Testis (tissue), 3 donors: ENCODE data around the gene BEND3. TPM values are rescaled to one million over a fixed set of nuclear protein-coding genes. Genes with fewer than 3 reads are reported as not detected.

Experiments used
- DNase-seq: peaks from one replicate; pipeline ENCODE4 v3.0.0-alpha.2; 2019
- H3K27ac ChIP-seq, 2 donors: fragments of 200-600 bp; sonication (generic); one replicate each; pipeline ENCODE4 v1.5.1; 2019
- H3K27me3 ChIP-seq: fragments of 200-600 bp; sonication (generic); one replicate; pipeline ENCODE4 v1.5.1; 2019
- H3K36me3 ChIP-seq: fragments of 200-600 bp; sonication (generic); one replicate; pipeline ENCODE4 v1.5.1; 2017; ENCODE audit warnings: low read depth; ENCODE audit errors: missing control alignments
- H3K4me1 ChIP-seq: fragments of 200-600 bp; sonication (generic); one replicate; pipeline ENCODE4 v1.5.1; 2019
- H3K4me3 ChIP-seq, 2 donors: fragments of 200-600 bp; sonication (generic); one replicate each; pipeline ENCODE4 v1.5.1; 2017 to 2019
- H3K9me3 ChIP-seq: fragments of 200-600 bp; sonication (generic); one replicate; pipeline ENCODE4 v1.5.1; 2017
- POLR2A ChIP-seq: fragments of 450-650 bp; IDR thresholded peaks from one replicate; pipeline ENCODE4 v1.6.1; 2017; ENCODE audit warnings: antibody characterized with exemption, mild to moderate bottlenecking, moderate library complexity
- WGBS, 2 donors: methylation state at CpG; one replicate each; pipeline ENCODE4 v1.1.5; 2018; 5-methylcytosine and 5-hydroxymethylcytosine counted together
- intact Hi-C: fragments of 100-400 bp; cut with DNase I; formaldehyde crosslinking; loops from one replicate; pipeline ENCODE4 v1.15.1; 2023; ENCODE audit warnings: low total_unique reads
- polyA plus RNA-seq: library from polyadenylated mRNA; stranded (reverse); fragments of 350-450 nt; fragmentation: Illumina TruSeq; extraction: RNeasy Lipid Tissue Mini Kit (QIAGEN cat#74804); gene quantifications from one replicate; pipeline ENCODE4 v1.2.3, GENCODE V29; 2014; ENCODE audit warnings: low read depth, low replicate concordance; ENCODE audit not compliant: insufficient read depth
- total RNA-seq, 2 donors: library from RNA; depleted of rRNA; stranded (reverse); fragments of >200 nt; gene quantifications; one replicate each; pipeline ENCODE4 v1.2.3, GENCODE V29; 2016
- TF ChIP-seq, protein P1 (sequence below), 3 experiments: fragments of 450-650 bp in 2 of 3; fragments of 200-600 bp in 1 of 3; sonication (generic) in 1 of 3; IDR thresholded peaks; one replicate each; pipeline ENCODE4 v1.5.1; 2016 to 2019; ENCODE audit warnings: antibody characterized with exemption in 3 of 3, mild to moderate bottlenecking in 2 of 3, moderate library complexity in 1 of 3

The BEND3 gene
- total and polyA plus RNA-seq, 3 donors from 2014 or later: 3.7 to 7.6 (median 6.9) TPM

DNA sequence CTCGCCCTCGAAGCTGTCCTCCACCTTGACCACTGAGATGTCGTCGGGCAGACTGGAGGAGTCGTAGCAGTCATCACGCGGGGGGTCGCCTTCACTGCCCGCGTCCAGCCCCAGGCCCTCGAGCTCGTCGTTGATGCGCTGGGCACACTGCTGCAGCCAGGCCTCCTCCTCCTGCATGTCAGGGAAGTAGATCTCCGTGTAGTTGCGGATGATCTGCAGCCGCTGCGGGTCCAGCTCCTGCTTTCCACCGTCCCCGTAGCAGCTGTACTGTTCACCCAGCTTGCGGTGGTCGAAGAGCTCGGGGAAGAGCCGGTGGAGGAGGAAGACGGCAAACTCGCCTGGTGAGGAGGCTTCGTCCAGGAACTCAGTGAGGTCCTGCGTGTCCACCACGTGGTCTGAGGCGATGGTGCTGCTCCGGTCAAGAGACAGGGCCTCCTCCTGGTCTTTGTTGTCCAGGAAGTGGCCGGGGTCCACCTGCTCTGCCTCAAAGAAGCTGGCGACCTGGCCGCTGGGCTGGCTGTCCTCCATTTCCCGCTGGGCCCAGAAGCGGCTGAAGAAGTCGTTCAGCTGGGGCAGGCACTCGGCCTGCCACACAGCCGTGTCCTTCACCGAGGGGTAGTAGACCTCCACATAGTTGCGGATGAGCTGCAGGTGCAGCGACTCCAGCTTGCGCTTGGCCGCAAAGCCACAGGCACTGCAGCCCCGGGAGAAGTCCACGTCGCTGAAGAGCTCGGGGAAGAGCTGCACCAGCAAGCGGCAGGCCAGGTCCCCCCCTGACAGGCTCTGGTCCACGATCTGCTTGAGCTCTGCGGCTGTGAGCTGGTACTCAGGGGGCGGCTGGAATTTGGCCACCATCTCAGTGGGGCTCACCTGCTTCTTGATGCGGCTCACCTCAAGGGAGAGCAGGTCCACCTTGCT lies 45.4 kb downstream of the BEND3 start:
- WGBS, 2 donors: 94 to 96% methylated on average over 26 to 53 of the region's 53 CpGs
- intact Hi-C loops: no loop called here
- no peak for DNase-seq
- TF ChIP-seq, protein P1, sequence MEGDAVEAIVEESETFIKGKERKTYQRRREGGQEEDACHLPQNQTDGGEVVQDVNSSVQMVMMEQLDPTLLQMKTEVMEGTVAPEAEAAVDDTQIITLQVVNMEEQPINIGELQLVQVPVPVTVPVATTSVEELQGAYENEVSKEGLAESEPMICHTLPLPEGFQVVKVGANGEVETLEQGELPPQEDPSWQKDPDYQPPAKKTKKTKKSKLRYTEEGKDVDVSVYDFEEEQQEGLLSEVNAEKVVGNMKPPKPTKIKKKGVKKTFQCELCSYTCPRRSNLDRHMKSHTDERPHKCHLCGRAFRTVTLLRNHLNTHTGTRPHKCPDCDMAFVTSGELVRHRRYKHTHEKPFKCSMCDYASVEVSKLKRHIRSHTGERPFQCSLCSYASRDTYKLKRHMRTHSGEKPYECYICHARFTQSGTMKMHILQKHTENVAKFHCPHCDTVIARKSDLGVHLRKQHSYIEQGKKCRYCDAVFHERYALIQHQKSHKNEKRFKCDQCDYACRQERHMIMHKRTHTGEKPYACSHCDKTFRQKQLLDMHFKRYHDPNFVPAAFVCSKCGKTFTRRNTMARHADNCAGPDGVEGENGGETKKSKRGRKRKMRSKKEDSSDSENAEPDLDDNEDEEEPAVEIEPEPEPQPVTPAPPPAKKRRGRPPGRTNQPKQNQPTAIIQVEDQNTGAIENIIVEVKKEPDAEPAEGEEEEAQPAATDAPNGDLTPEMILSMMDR (IDR thresholded peaks at IDR 0.05): no peak
- no peak for TF ChIP-seq POLR2A
- no peaks in the 10 kb centered on the region for H3K9me3 ChIP-seq
- peaks cover under 1% of the 10 kb centered on the region for H3K4me1 ChIP-seq
- H3K36me3 ChIP-seq: no peaks in the 10 kb centered on the region
- no peak overlapping the region for H3K27ac ChIP-seq
- H3K4me3 ChIP-seq: no peak overlapping the region
- H3K27me3 ChIP-seq: no peaks in the 10 kb centered on the region

DNA sequence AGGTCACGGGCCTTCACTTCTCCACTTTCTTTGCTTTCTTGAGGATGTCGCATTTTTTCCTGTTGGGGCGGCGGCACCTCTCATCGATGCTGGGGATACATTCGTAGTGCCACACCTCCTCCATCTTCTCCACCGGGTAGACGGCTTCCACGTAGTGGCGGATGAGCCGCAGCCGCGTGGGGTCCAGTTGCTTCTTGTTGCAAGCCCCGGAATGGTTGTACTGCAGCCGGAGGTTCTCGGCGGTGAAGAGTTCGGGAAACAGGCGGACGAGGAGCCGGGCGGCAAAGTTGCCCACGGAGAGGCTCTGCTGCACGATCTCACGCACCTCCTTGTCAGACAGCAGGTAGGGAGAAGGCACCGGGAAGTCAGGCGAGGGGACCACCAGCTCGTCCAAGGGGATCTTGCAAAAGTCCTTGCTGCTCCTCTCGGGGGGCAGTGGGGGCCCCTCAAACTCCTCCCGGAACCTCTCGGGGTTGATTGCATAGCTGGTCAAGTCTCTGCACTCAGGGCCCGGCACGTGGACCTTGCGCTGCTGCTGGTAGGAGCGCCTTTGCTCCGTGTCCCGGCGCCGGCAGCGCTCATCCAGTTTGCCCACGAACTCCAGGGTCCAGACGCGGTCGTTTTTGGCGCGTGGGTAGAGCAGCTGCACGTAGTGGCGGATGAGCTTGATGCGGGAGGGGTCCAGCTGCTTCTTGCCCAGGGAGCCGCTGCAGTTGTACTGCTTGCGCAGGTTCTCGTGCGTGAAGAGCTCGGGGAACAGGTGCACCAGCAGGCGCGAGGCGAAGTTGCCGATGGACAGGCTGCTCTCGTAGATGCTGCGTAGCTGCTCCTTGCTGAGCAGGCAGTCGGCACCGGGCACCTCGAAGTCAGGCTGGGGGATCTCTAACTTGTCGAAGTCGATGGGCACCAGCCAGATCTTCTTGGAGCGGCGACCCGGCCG lies 46.4 kb downstream of the BEND3 start:
- Histone ChIP-seq H3K27ac (no peak overlapping the region), H3K9me3 (no peaks in the 10 kb centered on the region), H3K36me3 (no peaks in the 10 kb centered on the region), H3K27me3 (no peaks in the 10 kb centered on the region), H3K4me3 (no peak overlapping the region), H3K4me1 (peaks cover 6% of the 10 kb centered on the region)
- intact Hi-C loops: no loop called here
- DNase-seq: no peak
- TF ChIP-seq, protein P1 (IDR thresholded peaks at IDR 0.05): no peak
- TF ChIP-seq POLR2A: no peak
- WGBS, 2 donors: 85 to 97% methylated on average over 47 to 69 of the region's 69 CpGs

DNA sequence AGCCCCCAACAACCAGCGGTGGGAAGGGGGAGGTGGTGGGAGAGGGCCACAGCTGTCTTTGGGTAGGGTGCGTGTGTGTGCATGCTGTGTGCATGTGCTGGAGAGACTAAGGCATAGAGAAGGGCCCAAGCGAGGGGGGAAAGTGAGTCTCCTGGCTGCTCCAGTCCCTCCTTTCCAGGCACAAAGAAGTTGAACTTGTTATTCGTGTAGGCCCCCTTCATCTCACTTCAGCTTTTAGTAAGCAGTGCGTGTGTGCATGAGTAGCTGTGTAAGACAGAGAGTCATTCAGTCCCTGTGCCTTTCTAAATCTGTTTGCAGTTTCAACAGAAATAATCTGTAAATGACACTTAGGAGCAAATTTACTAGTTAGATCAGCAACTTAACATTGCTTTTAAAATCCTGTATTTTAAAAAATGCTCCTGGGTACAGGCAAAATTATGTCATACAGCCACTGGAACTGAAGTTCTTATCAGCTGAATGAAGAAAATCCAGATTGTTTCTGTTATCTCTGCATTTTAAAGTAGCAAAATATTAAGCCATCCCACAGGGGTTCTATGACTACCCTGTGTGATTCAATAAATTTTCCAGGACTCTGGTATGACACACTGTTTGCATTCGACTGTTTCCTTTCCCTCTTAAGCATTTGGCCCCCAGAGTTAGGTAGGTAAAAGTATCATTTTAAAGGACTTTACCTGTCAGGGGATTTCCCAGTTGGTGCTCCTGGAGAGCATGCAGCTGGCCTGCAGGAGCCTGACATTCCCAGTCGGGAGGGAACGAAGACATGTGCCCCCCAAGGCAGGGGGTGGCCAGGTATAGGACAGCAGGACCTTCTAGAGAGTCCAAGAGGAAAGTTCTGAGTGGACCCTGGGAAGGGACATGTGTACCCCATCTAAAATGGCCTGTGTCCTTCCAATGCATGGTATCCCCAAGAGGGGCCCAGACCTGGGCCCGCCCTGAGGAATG lies 48.3 kb downstream of the BEND3 start:
- Histone ChIP-seq H3K27ac (no peak overlapping the region), H3K27me3 (no peaks in the 10 kb centered on the region), H3K9me3 (no peaks in the 10 kb centered on the region), H3K36me3 (no peaks in the 10 kb centered on the region), H3K4me1 (peaks cover 6% of the 10 kb centered on the region), H3K4me3 (no peak overlapping the region)
- TF ChIP-seq, protein P1 (IDR thresholded peaks at IDR 0.05): no peak
- no peak for TF ChIP-seq POLR2A
- 87 to 92% methylated on average over 9 of the region's 9 CpGs for WGBS, 2 donors
- intact Hi-C loops: no loop called here
- no peak for DNase-seq

DNA sequence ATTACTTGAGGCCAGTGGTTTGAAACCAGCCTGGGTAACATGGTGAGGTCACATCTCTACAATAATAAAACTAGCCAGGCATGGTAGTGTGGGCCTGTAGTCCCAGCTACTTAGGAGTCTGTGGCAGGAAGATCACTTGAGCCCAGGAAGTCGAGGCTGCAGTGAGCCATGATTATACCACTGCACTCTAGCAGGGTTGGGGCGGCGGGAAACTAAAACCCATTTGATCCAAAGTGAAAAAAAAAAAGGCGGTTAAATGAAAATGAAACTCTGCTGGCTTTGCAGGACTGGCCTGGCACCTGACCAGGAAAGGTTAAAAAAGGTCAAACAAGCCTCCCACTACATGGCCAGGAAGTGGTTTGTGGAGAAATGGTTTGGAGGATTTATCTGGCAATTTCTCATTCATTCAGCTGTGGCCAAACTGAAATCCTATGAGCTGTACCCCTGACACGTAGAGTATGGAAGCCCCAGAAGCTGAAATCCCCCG lies 50.7 kb downstream of the BEND3 start:
- peaks cover 6% of the 10 kb centered on the region for H3K4me1 ChIP-seq
- H3K27me3 ChIP-seq: no peaks in the 10 kb centered on the region
- H3K36me3 ChIP-seq: no peaks in the 10 kb centered on the region
- H3K27ac ChIP-seq: no peak overlapping the region
- H3K4me3 ChIP-seq: no peak overlapping the region
- DNase-seq: peak; percentile 42
- TF ChIP-seq POLR2A: no peak
- TF ChIP-seq, protein P1 (IDR thresholded peaks at IDR 0.05): no peak
- no peaks in the 10 kb centered on the region for H3K9me3 ChIP-seq
- 45% methylated on average over 6 of the region's 6 CpGs for WGBS, 2 donors
- intact Hi-C loops: no loop called here
